ENCODE results near the gene HSBP1L1. TPM values are rescaled to one million over a fixed set of nuclear protein-coding genes. Genes with fewer than 3 reads are reported as not detected.
"Not testable (repeated sequence)": the region's sequence is repeated elsewhere in the genome, so short reads cannot be mapped to it uniquely, and the experiment has no call there.

HSBP1L1 gene
- total and polyA plus RNA-seq, 8 donors, result 4.1 to 62.3 (median 34.0) TPM

- no peak overlapping the region for H3K4me3 ChIP-seq
- peaks cover 0 to 7% (median 0%) of the 10 kb centered on the region in 4 donors for H3K4me1 ChIP-seq
- no peaks in the 10 kb centered on the region for H3K27me3 ChIP-seq
- intact Hi-C loops (cut with DNase I; ENCODE audit: low total_unique reads), result no loop called here
- WGBS, 5 donors, result 71 to 80% (median 75%) methylated on average over 7 of the region's 7 CpGs
- H3K36me3 ChIP-seq, result no peaks in the 10 kb centered on the region
- no peak for DNase-seq
- TF ChIP-seq CTCF (IDR thresholded peaks at IDR 0.05) (no peak), POLR2AphosphoS5 (IDR thresholded peaks at IDR 0.05) (no peak), EP300 (IDR thresholded peaks at IDR 0.05) (no peak), POLR2A (IDR thresholded peaks at IDR 0.05) (no peak)
- H3K9me3 ChIP-seq, result peaks cover 0 to 48% (median 32%) of the 10 kb centered on the region in 4 donors
- no peak overlapping the region for H3K27ac ChIP-seq
These were observed 42.3 kb downstream of the HSBP1L1 start for GRCh38 chr18:80006724-80007123.

DNA sequence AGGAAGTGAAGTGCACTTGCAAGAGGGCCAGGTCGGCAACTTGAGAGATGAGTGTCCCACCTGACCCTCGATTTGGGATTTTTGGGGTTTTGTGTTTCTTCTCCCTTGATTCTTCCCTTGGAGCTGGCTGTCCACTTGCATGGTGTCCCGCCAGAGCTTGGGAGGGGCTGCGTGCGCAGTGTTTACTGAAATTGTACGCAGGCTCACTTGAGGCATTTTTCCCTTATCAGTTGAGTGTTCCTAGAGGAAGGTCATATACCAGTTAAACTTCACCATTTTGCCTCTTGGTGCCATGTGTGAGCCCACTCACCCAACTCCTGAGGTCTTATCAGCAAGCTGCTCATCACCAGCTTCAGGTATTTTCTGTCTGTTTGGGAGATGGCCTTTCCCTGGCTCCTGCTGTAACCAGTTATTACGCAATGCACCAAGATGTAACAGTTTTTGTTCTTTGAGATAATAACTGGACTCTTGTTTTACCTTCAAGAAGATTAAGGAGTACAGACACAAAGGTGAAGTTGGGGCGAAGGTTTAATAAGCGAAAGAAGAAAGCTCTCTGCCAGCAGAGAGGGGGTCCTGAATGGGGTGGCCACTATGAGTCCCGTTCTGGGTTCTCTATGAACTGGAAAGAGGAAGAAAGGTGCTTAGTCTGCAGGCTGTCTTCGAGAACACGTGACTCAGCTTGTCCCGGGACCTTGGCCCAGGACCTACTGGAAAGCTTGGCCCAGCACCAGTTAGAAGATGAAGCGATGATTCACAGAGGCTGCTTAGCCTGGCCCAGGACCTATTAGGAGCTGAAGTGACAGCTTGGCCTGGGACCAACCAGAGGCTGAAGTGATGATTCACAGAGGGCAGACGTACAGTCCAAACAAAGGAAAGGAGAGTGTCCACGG is 45.5 kb downstream of the HSBP1L1 start:
- intact Hi-C loops (cut with DNase I; ENCODE audit: low total_unique reads), result no loop called here
- no peaks in the 10 kb centered on the region for H3K27me3 ChIP-seq
- peak in 1 of 2 donors; percentile 28 for DNase-seq
- H3K4me3 ChIP-seq, result no peak overlapping the region
- TF ChIP-seq POLR2AphosphoS5 (IDR thresholded peaks at IDR 0.05), result peak in 2 of 3 donors; percentile 53 to 70
- TF ChIP-seq POLR2A (IDR thresholded peaks at IDR 0.05), result no peak
- peaks cover 0 to 7% (median 0%) of the 10 kb centered on the region in 4 donors for H3K4me1 ChIP-seq
- no peaks in the 10 kb centered on the region for H3K36me3 ChIP-seq
- peaks cover 4 to 72% (median 50%) of the 10 kb centered on the region in 4 donors for H3K9me3 ChIP-seq
- 69 to 90% (median 81%) methylated on average over 16 of the region's 16 CpGs for WGBS, 5 donors
- H3K27ac ChIP-seq, result peak overlapping the region in 3 of 5 donors; percentile 34 to 76 (median 63)

- DNase-seq, result no peak
- TF ChIP-seq CTCF (IDR thresholded peaks at IDR 0.05) (no peak), POLR2A (IDR thresholded peaks at IDR 0.05) (no peak), EP300 (IDR thresholded peaks at IDR 0.05) (no peak), POLR2AphosphoS5 (IDR thresholded peaks at IDR 0.05) (no peak)
- no peaks in the 10 kb centered on the region for H3K36me3 ChIP-seq
- H3K4me1 ChIP-seq, result peaks cover 0 to 7% (median 0%) of the 10 kb centered on the region in 4 donors
- intact Hi-C loops (cut with DNase I; ENCODE audit: low total_unique reads), result no loop called here
- H3K4me3 ChIP-seq, result no peak overlapping the region
- 56 to 90% (median 79%) methylated on average over 5 of the region's 5 CpGs for WGBS, 5 donors
- H3K27ac ChIP-seq, result peak overlapping the region in 3 of 5 donors; percentile 34 to 76 (median 63)
- H3K27me3 ChIP-seq, result no peaks in the 10 kb centered on the region
- H3K9me3 ChIP-seq, result peaks cover 4 to 73% (median 51%) of the 10 kb centered on the region in 4 donors
These were observed 46.1 kb downstream of the HSBP1L1 start for GRCh38 chr18:80010551-80010906.

DNA sequence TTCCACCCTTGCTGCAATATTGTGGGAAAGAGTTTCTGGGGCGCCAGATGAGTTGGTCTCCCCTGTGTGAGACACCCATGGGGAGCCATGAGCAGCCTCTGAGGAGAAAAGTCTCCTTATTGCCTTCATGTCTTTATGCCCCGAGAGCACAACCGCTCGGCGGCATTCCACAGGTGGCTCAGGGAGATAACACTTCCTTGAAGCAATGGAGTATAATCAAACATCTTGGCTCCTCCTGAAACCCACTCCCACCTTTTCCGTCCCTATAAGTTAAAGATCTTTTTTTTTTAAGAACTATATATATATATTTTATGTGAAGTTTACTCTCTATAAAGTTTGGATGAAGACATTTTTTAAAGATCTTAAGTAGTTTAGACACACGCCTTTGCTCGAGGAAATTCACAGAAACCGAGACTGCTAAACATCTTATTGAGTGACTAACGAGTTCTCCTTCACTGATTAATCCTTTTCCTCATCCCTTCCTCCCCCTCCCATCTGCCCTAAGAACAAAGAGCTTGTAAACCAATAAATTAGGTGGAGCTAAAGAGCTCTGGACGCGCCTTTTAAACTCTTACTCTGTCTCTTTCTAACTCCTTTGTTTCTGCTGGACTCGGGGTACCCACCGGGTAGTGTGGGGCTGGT is 47.2 kb downstream of the HSBP1L1 start:
- intact Hi-C loops (cut with DNase I; ENCODE audit: low total_unique reads); H3K36me3 ChIP-seq; DNase-seq; H3K27ac ChIP-seq; H3K27me3 ChIP-seq; H3K4me1 ChIP-seq; H3K4me3 ChIP-seq: not testable (repeated sequence)
- WGBS, 5 donors, result 89 to 94% (median 93%) methylated on average over 14 of the region's 14 CpGs
- H3K9me3 ChIP-seq, result peaks cover 4 to 73% (median 50%) of the 10 kb centered on the region in 4 donors

- Histone ChIP-seq H3K27ac (no peak overlapping the region), H3K4me1 (peaks cover 0 to 7% (median 0%) of the 10 kb centered on the region in 4 donors), H3K27me3 (no peaks in the 10 kb centered on the region), H3K4me3 (no peak overlapping the region), H3K9me3 (peaks cover 4 to 72% (median 47%) of the 10 kb centered on the region in 4 donors), H3K36me3 (no peaks in the 10 kb centered on the region)
- WGBS, 5 donors, result 96 to 99% (median 98%) methylated on average over 20 of the region's 20 CpGs
- TF ChIP-seq POLR2A (IDR thresholded peaks at IDR 0.05), result no peak
- no peak for TF ChIP-seq POLR2AphosphoS5 (IDR thresholded peaks at IDR 0.05)
- TF ChIP-seq EP300 (IDR thresholded peaks at IDR 0.05), result no peak
- no peak for TF ChIP-seq CTCF (IDR thresholded peaks at IDR 0.05)
- DNase-seq, result no peak
- intact Hi-C loops (cut with DNase I; ENCODE audit: low total_unique reads), result no loop called here
These were observed 48.3 kb downstream of the HSBP1L1 start for GRCh38 chr18:80012714-80013113.

Measured in stomach (tissue), 9 donors.